Stimulated activated CD4-positive, alpha-beta T cell treated with anti-CD3 and anti-CD28 coated beads, TNF-alpha, amount 100 ng/mL, for 1 hour (primary cell): ENCODE data around the gene FAM89B.
"Not testable (repeated sequence)": the region's sequence is repeated elsewhere in the genome, so short reads cannot be mapped to it uniquely, and the experiment has no call there.

ENCODE experiments used
- DNase-seq, 3 donors: peaks; one replicate each; pipeline ENCODE4 v3.0.0-alpha.2; 2020; ENCODE audit warnings: low read depth in 3 of 3, low spot score in 1 of 3

FAM89B gene

DNA sequence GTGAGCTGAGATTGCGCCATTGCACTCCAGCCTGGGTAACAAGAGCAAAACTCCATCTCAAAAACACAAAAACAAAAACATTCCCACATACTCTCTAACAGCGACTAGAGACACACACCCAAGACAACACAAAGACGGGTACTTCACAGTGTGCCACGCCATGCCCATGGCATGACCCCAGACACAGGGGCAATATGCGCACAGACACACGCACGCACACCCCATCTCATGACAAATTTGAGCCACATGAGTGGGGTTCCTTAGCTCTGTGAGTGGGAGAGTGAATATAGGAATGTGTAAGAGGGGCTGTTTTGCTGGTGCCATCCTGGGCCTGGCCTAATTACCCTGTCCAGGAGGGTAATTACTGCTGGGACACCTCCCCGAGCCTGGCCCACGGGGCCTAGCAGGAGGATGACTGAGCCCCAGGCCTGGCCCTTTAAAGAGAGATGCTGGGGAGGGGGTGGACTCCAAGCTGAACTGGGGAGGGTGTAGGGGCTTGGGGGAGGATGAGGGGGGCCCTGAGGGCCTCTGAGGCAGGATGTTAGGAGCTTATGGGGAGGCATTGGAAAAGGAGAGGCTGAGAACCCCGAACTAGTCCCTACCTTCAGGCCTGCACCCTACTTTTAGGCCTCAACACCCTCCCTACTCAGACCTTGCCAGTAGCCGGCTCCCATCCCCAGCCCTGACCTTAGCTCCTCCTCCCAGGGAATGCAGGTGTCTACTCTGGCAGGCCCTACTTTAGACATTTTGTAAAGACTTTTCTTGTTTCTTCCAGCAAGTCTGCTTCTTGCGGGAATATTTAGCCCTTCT is 15.7 kb upstream of the FAM89B start:
- DNase-seq: no peak

DNA sequence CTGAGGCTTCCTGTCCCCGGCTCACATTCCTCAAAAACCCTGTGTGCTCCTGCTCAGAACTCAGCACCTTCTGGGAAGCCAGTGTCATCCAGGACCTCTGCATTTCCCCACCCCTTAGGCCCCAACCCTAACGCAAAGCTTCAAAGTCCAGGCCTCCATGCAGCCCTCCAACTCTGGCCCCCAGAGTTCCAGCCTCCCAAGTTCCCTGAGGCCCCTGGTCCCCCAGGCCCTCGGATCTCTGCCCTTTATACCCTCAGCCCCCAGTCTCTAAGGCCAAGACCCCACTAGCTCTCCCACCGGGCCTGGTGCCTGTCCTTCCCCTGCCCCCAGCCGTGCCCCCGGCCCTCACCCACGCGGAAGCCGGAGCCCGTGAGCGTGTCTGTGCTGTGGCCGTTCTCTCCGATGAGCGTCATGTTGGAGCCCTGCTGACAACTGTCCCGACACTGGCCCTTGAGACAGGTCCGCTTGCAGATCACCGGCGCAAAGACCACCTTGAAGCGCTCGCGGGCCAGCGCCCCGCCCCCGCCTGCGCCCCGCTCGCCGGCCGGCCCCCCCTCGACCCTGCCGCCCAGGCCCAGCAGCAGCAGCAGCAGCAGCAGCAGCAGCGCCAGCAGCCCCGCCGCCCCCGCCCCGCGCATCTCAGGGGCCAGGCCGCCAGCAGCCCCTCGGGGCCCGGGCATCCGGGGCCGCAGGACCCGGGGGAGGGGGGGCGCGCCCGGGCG is 14.9 kb upstream of the FAM89B start:
- no peak for DNase-seq

DNA sequence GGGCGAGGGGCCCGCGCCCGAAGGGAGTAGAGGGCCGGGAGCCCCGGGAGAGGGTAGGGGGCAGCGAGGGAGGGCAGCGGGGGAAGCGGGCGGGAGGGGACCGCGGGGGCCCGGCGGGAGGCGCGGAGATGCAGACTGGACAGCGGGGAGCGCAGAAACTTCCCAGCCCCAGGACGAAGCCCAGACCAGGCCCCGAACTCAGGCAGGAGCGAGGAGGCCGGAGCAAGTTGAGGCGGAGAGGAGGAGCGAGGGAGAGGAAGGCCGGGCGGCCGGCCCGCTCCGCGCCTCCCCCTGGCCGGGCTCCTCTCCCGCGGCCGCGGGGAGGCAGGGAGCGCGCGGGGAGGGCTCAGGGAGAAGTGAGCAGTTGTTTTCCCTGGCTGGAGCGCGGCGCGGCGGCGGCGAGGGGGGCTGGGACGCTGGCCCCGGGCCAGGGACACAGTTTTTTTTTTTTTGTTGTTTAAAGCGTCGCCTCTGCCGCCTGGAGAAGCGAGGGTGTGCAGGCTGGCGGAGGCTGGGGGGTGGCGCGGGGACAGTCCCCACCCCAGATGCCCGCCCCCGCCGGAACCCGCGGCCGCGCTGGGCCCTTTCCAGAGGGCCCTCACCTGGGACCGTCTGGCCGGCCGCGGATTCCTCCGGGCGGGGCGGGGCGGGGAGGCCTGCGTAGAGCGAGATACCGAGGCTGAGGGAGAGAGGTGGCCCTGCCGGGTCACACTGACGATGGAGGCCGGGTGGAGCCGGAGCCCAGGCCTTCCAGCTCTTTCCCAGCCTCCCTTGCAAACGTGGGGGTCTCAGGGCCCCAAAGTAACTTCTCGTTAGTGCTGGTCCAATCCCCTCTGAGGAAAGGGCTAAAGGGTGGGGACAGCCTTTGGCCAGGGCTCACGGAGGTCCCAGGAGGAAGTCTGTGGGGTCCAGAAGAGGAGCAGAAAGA is 14.1 kb upstream of the FAM89B start, which contains the start of gene LTBP3:
TSS of gene LTBP3 (minus strand) at position 358 of the 928 bp plus-strand sequence. CDS start 400 bp downstream, outside the sequence.
- no peak for DNase-seq

DNA sequence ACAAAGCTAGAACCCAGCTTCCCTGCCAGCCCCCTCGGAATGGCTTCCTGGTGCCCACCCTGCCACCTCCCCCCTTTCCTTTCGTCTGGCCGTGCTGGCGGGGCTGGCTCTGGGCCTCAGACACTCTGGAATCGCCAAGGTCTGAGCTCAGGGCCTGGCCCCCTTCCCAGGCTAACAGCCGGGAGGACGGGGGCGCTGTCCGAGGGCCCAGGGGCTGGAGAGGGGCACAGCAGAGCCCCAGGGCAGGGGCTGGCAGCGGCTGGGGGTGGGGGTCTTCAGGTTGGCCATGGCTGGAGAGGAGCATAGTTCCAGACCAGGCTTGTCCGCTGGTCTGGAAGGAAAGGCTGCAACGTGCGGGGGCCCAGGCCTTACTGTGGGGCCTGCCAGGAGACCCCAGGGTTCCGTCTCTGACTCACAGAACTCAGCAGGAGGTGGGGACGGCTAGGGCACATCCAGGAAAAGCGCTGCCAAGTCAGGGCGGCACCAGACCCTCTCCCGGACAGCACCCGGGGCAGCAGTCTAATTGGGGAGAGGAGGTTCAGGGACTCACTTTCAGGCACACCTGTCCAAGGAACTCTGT is 13.3 kb upstream of the FAM89B start:
- no peak for DNase-seq

DNA sequence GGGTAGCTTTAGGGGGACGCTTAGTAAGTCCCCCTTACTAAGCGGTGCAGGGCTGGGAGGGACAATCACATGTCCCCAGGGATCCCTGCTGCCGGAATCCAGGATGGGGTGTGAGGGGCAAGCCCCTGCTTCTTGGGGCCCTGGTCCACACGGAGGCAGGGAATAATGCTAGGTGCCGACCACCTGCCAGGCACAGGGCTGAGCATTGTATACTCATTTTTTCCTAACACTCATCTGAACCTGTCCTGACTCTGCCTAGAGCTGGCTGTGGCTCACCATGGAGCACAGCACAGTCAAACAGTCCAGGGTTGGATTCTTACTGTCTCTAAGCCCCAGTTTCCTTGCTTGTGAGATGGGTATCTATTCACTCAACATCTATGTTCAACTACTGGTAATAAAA is 12.8 kb upstream of the FAM89B start:
- no peak for DNase-seq

DNA sequence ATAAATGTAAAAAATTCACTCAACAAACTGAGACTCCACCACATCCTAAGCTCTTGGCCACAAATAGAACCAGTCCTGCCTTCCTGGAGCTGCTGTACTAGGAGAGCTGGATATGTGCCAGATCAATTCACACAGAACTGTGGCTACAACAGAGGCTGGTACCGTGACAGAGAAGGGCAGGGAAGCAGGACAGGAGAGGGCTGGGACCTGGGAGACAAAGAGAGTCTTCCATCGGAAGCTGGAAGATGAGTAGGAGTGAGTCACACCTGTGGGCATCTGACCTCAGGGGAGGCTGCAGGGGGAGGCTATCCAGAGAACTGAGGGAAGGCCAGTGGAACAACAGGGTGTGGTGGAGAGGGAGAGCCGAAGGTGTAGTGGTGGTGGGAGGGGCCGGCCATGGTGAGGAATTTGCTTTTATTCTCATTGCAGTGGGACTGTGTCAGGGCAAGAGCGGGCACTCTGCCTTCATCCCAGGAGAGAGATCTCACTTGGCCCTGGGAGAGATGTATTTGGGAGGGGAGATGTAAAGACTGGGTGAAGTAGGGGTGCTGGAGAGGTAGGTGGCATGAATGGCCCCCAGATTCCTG is 12.3 kb upstream of the FAM89B start:
- no peak for DNase-seq

DNA sequence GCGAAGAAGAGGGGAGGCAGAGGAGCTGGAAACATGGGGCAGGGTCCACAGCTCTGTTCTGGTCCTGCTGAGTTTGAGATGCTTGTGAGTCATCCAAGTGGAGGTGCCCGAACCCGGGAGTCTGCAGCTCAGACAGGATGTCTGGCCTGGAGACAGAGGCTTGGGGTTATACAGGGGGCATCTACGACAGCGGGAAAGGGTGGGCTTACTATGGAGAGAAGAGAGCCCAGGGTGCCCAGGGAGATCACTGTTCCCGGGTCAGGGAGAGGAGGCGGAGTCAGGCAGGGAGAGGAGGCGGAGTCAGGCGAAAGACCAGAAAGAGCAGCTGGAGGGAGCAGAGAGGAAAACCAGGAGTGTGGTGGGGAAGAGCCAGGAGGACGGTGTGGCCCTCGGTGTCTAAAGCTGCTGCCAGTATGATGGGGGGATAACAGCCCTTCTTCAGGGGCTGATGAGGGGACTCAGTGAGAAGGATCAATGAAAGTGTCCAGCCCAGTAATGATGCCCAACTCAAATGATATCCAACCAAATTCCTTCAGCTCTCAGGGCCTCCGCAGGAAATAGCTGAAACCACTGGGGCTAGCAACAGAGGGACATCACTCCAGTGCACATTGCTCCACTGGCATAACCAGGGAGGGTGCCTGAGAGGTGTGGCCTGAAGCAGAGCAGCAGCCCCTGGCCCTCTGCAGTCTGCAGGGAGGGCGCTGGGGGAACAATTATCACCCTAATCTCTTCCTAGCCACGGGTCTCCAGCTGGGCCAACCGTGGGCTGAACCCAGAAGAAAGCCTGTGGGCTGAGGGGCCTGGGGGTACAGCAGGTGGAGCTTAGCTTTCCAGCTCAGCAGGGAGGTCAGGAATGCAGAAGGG is 11.6 kb upstream of the FAM89B start:
- no peak for DNase-seq

DNA sequence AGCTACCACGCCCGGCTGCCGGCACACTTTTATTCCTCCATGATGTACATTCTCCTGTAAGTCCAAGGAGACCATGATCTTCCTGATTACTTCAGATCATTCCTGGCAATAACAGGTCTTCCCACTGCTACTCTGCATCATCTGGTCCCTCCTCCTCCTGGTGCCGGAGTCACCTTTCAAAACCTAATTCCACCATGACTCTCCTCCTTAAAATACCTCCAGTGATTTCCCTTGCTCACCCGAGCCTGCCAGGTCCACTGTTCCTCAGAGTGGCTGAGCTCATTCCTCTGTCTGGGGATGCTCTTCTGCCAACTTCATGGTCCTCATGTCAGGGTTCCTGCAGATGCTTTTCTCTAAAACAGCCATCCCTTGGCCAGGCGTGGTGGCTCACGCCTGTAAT is 10.3 kb upstream of the FAM89B start:
- no peak for DNase-seq

DNA sequence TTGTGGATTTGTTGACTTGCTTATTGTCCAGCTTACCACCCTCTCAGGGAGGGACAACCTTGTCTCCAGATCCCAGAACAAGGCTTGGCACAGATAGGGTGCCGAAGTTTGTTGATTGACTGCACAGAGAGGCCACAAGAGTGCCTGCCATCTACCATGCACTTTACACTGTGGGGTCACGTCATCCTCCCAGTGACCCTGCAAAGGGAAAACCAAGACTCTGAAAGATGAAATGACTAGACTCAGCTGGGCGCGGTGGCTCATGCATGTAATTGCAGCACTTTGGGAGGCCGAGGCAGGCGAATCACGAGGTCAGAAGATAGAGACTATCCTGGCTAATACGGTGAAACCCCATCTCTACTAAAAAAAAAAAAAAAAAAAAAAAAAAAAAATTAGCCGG is 9.6 kb upstream of the FAM89B start:
- DNase-seq: no peak

DNA sequence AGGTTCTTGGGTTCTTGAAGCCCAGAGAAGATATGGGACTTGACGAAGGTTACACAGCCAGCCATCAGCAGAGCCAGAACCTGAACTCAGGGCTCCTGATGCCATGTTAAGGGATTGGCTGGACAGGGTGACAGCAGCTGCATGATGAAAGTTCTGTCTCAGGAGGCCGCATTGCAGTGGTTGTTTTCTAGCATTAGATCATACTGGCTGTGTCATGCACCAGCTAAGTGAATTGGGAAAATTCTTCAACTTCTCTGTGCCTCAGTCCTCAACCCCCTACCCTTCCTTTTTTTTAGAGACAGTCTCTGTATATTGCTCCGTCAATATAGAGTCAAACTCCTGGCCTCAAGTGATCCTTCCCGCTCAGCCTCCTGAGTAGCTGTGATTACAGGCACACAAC is 8.7 kb upstream of the FAM89B start:
- no peak for DNase-seq

DNA sequence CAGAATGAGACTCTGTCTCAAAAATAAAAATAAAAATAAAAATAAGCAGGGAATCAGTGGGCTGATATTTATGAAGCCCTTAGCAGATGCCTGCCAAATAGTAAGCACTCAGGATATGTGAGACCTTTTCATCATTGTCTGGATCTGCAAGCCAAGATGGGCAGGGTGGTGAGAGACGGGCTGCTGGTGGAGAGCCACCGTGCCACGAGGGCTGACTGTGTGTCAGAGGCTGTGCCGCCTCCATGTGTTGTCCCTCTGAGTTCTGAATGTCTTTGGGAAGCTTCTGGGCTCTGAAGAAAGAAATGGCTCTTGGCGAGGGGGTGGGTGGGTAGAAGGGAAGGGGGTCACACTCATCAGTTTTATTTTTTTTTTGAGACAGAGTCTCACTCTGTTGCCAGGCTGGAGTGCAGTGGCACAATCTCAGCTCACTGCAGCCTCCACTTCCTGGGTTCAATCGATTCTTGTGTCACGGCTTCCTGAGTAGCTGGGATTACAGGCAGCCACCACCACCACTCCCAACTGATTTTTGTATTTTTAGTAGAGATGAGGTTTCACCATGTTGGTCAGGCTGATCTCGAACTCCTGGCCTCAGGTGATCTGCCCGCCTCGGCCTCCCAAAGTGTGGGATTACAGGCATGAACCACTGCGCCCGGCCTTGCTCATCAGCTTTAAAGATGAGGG is 7.3 kb upstream of the FAM89B start:
- not testable (repeated sequence) for DNase-seq

DNA sequence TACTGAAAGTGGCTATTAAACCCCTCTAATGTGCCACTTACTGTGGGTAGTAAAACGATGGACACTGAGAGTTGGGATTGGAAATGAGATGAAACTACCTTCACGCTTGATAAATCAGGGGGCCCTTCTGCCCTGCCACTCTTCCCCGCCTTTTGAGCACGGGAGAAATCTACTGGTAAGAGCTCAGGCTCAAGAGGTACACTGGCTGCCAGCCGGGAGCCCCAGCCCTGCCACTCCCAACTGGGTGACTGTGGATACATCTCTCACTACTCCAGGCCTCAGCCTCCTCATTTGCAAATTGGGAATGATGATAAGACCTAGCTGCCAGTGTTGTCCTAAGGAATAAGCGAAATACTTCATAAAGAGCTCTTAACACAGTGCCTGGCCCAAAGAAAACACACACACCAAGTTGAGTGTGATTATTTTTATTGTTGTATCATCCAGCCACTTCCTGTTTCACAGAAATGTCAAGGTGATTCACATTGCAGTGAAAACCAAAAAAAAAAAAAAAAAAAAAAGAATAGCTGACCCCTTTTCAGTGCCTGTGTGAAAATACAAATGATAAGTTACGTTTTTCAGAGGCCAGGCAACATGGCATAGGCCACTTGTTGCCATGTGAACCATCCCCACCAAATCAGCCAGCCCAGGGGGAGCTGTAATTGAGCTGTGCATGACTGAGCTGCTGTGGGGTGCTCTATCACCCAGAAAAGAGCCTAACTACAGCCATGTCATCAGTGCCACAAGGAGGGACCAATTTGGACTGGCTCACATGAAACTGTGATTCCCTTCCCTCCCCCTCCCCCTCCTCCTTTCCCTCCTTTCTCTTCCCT is 6.5 kb upstream of the FAM89B start:
- no peak for DNase-seq

DNA sequence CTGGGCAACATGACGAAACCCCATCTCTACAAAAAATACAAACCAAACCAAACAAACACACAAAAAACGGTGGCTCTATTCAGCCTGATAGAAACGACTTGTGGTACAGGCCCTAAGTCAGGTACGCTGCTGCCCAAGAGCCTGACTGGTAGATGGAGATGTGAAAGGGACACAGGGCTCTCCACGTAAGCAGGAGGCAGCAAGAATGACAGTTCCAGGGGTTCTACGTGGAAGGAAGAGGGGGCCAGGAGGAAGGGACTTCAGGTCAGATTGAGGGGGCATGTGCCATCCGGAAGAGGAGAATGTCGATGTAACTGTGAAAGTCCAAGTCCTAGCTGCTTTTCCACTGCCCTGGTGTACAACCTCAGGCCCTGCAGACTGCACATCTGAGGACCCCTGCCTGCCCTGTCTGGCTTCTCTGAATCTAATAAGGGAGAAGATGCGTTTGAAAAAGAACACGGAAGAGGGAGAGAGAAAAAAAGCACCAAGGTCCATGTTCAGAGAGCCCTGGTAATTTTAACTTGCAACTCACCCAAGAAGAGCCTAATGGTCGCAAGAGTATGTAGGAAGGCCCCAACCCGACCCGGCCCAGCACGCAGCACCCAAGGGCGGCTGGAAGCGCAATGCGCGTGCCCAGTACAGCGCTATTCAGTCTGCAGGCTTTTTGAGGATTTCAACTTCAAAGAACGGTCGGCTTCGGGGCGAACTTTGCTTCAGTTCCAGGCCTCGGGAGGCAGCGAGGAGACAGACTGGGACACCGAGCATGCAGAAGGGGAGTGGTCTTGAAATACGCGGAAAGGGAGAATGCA is 3.0 kb upstream of the FAM89B start:
- DNase-seq: no peak

DNA sequence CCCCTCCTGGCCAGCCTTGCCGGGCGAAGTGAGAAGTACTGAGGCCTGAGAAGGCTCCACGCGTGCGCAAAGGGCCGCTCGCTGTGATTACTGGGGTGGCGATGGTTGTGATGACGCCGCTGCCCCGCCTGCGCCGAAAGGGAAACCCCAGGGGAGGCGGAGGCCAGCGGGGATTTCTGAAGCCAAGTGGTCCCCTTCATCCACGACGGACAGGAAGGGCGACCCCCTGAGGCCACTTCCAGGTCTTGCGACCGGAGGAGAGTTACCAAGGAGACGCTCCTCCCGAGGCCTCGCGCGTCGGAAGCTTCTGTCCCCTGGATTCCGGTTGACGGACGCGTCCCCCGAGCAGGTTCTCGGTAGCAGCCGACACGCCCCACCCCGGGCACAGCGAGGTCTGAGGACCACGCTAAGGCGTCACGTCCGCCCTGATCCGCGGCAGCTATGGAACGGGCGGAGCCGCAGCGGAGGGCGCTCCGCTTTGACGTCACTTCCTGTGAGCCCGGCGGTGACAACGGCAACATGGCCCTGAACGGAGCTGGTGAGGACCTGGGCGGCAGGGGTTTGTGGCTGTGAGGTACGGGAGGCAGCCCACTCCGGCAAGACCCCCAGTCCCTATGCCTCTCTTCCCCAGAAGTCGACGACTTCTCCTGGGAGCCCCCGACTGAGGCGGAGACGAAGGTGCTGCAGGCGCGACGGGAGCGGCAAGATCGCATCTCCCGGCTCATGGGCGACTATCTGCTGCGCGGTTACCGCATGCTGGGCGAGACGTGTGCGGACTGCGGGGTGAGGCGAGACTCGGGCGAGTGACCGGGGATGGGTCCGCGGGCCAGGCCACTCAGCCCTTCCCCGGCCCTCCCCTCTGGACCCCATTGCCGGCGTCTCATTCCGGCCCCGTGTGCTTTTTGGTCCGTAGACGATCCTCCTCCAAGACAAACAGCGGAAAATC is 2.1 kb upstream of the FAM89B start, which contains the start of gene ZNRD2:
TSS of gene ZNRD2 (plus strand) at position 505 of the 946 bp plus-strand sequence. CDS start at position 520, 15 bp downstream.
- DNase-seq: peak; percentile 92 to 94 (median 94)

DNA sequence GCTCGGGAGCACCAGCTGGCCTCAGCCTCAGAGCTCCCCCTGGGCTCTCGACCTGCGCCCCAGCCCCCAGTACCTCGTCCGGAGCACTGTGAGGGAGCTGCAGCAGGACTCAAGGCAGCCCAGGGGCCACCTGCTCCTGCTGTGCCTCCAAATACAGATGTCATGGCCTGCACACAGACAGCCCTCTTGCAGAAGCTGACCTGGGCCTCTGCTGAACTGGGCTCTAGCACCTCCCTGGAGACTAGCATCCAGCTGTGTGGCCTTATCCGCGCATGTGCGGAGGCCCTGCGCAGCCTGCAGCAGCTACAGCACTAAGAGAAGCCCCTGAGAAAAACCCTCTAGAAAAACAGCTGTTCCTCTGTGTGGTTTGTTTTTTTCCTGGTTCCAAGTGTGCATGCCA is 918 bp upstream of the FAM89B start:
- DNase-seq: no peak

DNA sequence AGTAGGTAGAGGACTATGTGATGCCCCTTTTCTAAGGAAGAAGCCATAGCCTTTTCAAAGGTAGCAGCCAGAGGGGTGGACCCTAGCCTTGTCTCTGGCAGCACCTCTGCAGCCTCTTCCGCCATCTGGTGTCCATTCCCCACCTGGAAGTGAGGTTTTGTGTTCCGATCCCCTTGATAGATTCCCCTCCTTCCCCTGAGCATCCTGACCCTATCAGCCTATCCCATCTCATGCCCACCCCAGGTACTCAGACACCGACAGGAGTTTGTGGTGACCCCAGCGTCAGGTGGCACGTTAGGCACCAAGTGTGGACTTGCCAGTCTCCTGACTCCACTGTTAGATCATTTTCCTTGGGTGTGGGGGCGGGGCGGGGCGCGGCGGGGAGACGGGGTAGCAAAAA is 398 bp upstream of the FAM89B start:
- DNase-seq: no peak
